ENCODE data around the gene HOXD13. TPM values are rescaled to one million over a fixed set of nuclear protein-coding genes. Genes with fewer than 3 reads are reported as not detected.

Gene HOXD13
- total RNA-seq, 4 donors from 2014 or later, result not detected

- H3K9me3 ChIP-seq, result no peaks in the 10 kb centered on the region
- no peak overlapping the region for H3K27ac ChIP-seq
- no peak overlapping the region for H3K4me3 ChIP-seq (replicated peaks in 1 of 3)
- peaks cover 94% of the 10 kb centered on the region for H3K27me3 ChIP-seq
- H3K4me1 ChIP-seq, result peaks cover 9 to 30% of the 10 kb centered on the region in 2 donors
- no peak for TF ChIP-seq POLR2A (IDR thresholded peaks at IDR 0.05)
- TF ChIP-seq, protein P1, sequence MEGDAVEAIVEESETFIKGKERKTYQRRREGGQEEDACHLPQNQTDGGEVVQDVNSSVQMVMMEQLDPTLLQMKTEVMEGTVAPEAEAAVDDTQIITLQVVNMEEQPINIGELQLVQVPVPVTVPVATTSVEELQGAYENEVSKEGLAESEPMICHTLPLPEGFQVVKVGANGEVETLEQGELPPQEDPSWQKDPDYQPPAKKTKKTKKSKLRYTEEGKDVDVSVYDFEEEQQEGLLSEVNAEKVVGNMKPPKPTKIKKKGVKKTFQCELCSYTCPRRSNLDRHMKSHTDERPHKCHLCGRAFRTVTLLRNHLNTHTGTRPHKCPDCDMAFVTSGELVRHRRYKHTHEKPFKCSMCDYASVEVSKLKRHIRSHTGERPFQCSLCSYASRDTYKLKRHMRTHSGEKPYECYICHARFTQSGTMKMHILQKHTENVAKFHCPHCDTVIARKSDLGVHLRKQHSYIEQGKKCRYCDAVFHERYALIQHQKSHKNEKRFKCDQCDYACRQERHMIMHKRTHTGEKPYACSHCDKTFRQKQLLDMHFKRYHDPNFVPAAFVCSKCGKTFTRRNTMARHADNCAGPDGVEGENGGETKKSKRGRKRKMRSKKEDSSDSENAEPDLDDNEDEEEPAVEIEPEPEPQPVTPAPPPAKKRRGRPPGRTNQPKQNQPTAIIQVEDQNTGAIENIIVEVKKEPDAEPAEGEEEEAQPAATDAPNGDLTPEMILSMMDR (IDR thresholded peaks at IDR 0.05), result no peak
- WGBS, 2 donors, result 3 to 5% methylated on average over 16 to 18 of the region's 18 CpGs
- H3K36me3 ChIP-seq, result no peaks in the 10 kb centered on the region
- no peak for DNase-seq
- intact Hi-C loops (cut with DNase I), result loop anchor here (10.0 kb wide), 1 partner anchor 413 kb away; no protein-coding TSS in a partner anchor
Measured at GRCh38 chr2:176097820-176098365, 5.4 kb downstream of the HOXD13 start.

- 0 to 3% methylated on average over 5 to 34 of the region's 35 CpGs for WGBS, 2 donors
- Histone ChIP-seq H3K9me3 (no peaks in the 10 kb centered on the region), H3K36me3 (no peaks in the 10 kb centered on the region), H3K27ac (no peak overlapping the region), H3K4me3 (replicated peaks in 1 of 3) (no peak overlapping the region), H3K27me3 (peaks cover 94% of the 10 kb centered on the region), H3K4me1 (peaks cover 9 to 24% of the 10 kb centered on the region in 2 donors)
- intact Hi-C loops (cut with DNase I), result loop anchor here (10.0 kb wide), 1 partner anchor 414 kb away; no protein-coding TSS in a partner anchor
- DNase-seq, result no peak
- TF ChIP-seq, protein P1 (IDR thresholded peaks at IDR 0.05), result no peak
- no peak for TF ChIP-seq POLR2A (IDR thresholded peaks at IDR 0.05)
Measured at GRCh38 chr2:176098366-176099158, 6.0 kb downstream of the HOXD13 start.

- intact Hi-C loops (cut with DNase I), result loop anchor here (10.0 kb wide), 1 partner anchor 414 kb away; no protein-coding TSS in a partner anchor
- peaks cover 95% of the 10 kb centered on the region for H3K27me3 ChIP-seq
- H3K4me1 ChIP-seq, result peaks cover 10 to 23% of the 10 kb centered on the region in 2 donors
- no peaks in the 10 kb centered on the region for H3K9me3 ChIP-seq
- no peak overlapping the region for H3K4me3 ChIP-seq (replicated peaks in 1 of 3)
- TF ChIP-seq, protein P1 (IDR thresholded peaks at IDR 0.05), result no peak
- no peak for TF ChIP-seq POLR2A (IDR thresholded peaks at IDR 0.05)
- 5 to 9% methylated on average over 29 to 30 of the region's 30 CpGs for WGBS, 2 donors
- H3K27ac ChIP-seq, result no peak overlapping the region
- H3K36me3 ChIP-seq, result no peaks in the 10 kb centered on the region
- no peak for DNase-seq
Measured at GRCh38 chr2:176099159-176099727, 6.7 kb downstream of the HOXD13 start.

DNA sequence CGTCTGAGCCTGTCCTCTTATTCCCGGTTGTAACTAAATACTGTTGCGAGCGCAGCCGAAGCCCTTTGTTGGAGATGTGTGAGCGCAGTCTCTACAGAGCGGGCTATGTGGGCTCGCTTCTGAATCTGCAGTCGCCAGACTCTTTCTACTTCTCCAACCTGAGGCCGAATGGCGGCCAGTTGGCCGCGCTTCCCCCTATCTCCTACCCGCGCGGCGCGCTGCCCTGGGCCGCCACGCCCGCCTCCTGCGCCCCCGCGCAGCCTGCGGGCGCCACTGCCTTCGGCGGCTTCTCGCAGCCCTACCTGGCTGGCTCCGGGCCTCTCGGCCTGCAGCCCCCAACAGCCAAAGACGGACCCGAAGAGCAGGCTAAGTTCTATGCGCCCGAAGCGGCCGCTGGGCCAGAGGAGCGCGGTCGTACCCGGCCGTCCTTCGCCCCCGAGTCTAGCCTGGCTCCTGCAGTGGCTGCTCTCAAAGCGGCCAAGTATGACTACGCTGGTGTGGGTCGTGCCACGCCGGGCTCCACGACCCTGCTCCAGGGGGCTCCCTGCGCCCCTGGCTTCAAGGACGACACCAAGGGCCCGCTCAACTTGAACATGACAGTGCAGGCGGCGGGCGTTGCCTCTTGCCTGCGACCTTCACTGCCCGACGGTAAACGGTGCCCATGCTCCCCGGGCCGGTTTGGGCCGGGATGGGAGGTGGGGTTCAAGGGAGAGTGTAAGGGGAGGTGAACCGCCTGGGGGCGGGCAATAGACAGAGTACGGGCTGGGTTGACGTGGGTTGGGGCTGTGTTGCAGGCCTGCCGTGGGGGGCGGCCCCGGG lies 7.4 kb downstream of the HOXD13 start, which contains the start of gene HOXD12:
Gene HOXD12 (plus strand): TSS at position 68 of the 819 bp plus-strand sequence. CDS start 7 bp downstream, at position 75.
- no peak for DNase-seq
- intact Hi-C loops (cut with DNase I), result loop anchor here (10.0 kb wide), 1 partner anchor 415 kb away; no protein-coding TSS in a partner anchor
- no peaks in the 10 kb centered on the region for H3K36me3 ChIP-seq
- no peak for TF ChIP-seq POLR2A (IDR thresholded peaks at IDR 0.05)
- TF ChIP-seq, protein P1 (IDR thresholded peaks at IDR 0.05), result no peak
- peaks cover 17 to 30% of the 10 kb centered on the region in 2 donors for H3K4me1 ChIP-seq
- 5 to 9% methylated on average over 21 to 52 of the region's 70 CpGs for WGBS, 2 donors
- H3K27me3 ChIP-seq, result peaks cover 95% of the 10 kb centered on the region
- no peaks in the 10 kb centered on the region for H3K9me3 ChIP-seq
- H3K4me3 ChIP-seq (replicated peaks in 1 of 3), result no peak within 1 kb of the TSS
- no peak within 1 kb of the TSS for H3K27ac ChIP-seq

Data from thyroid gland (tissue), 4 donors.